SK-N-MC (cell line): Measurements from ENCODE around the gene HCFC1R1.

Experiments
- EZH2 ChIP-seq: fragments of 200-600 bp; sonication (generic); IDR thresholded peaks from one replicate; pipeline ENCODE4 v1.6.1; 2017; ENCODE audit warnings: antibody characterized with exemption
- POLR2AphosphoS5 ChIP-seq: IDR thresholded peaks from 2 replicates; pipeline ENCODE4 v1.6.1; 2012; ENCODE audit warnings: mild to moderate bottlenecking, low read depth, low read length, borderline replicate concordance

GRCh38 chr16:3059041-3059722 is 35.4 kb upstream of the HCFC1R1 start:
- TF ChIP-seq EZH2 (no peak), POLR2AphosphoS5 (peak; percentile 74; the same call in 1 of the 2 replicates)
